GM12892 (cell line): ENCODE measurements around the gene LRPPRC.

Source experiments
- POLR2A ChIP-seq: IDR thresholded peaks from 2 replicates; pipeline ENCODE4 v1.6.1; 2011; ENCODE audit warnings: low read depth, low read length, control low read depth
- POLR2AphosphoS5 ChIP-seq: IDR thresholded peaks from 2 replicates; pipeline ENCODE4 v1.6.1; 2011; ENCODE audit warnings: low read depth, low read length, control low read depth
- TAF1 ChIP-seq: IDR thresholded peaks from 2 replicates; pipeline ENCODE4 v1.6.1; 2011; ENCODE audit warnings: low read depth, mild to moderate bottlenecking, control low read depth, low read length, borderline replicate concordance

DNA sequence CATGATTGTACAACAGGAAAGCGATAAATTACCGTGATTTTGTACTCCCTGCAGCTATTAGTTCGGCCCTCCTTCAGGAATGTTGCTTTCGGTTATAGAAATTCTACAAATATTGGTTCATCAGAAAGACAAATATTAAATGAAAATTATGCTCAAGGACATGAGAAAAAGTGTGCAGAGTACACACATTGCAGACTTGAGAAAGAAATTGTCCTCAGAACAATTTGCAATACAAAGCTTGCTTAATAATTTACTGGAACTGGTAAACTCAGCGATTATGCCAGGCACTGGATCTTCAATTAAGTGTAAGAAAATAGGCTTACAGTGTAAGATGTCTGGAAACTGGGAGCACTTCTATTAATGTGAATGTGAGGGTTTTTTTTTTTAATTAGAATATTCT, 111.1 kb downstream of the LRPPRC start:
- TF ChIP-seq POLR2A (no peak), POLR2AphosphoS5 (no peak), TAF1 (no peak)
